Spleen (tissue), 11 donors: ENCODE measurements around the gene BABAM2. TPM values are rescaled to one million over a fixed set of nuclear protein-coding genes. Genes with fewer than 3 reads are reported as not detected.

ENCODE experiments used
- DNase-seq: peaks from one replicate; pipeline ENCODE4 v3.0.0-alpha.2; 2020
- H3K27ac ChIP-seq, 8 donors: fragments of 200-600 bp; sonication (generic) in 7 of 8; 1 replicate in 4 of 8; 2 replicates in 4 of 8; pipeline versions ENCODE4 v1.5.0 to v1.8.0; 2016 to 2021; ENCODE audit warnings: inconsistent platforms in 4 of 8, mild to moderate bottlenecking in 4 of 8, moderate library complexity in 1 of 8
- H3K27me3 ChIP-seq, 7 donors: fragments of 200-600 bp; sonication (generic) in 6 of 7; replicated peaks in 1 of 7; 1 replicate in 4 of 7; 2 replicates in 3 of 7; pipeline versions ENCODE4 v1.5.0 to v1.8.0; 2016 to 2021; ENCODE audit warnings: inconsistent platforms in 3 of 7, mild to moderate bottlenecking in 1 of 7
- H3K36me3 ChIP-seq, 6 donors: fragments of 200-600 bp; sonication (generic) in 5 of 6; 1 replicate in 4 of 6; 2 replicates in 2 of 6; pipeline versions ENCODE4 v1.5.0 to v1.8.0; 2016 to 2021; ENCODE audit warnings: inconsistent platforms in 2 of 6
- H3K4me1 ChIP-seq, 6 donors: fragments of 200-600 bp; sonication (generic) in 5 of 6; 1 replicate in 3 of 6; 2 replicates in 3 of 6; pipeline versions ENCODE4 v1.5.0 to v1.8.0; 2016 to 2021; ENCODE audit warnings: inconsistent platforms in 3 of 6
- H3K4me3 ChIP-seq, 8 donors: fragments of 200-600 bp; sonication (generic) in 7 of 8; 1 replicate in 4 of 8; 2 replicates in 4 of 8; pipeline versions ENCODE4 v1.5.0 to v1.8.0; 2016 to 2021; ENCODE audit warnings: inconsistent platforms in 4 of 8, mild to moderate bottlenecking in 4 of 8, moderate library complexity in 2 of 8
- H3K9me3 ChIP-seq, 8 donors: fragments of 200-600 bp; sonication (generic) in 7 of 8; 1 replicate in 4 of 8; 2 replicates in 4 of 8; pipeline versions ENCODE4 v1.5.0 to v1.8.0; 2016 to 2021; ENCODE audit warnings: inconsistent platforms in 4 of 8
- CTCF ChIP-seq, 11 experiments: fragments of 200-600 bp in 7 of 11; fragments of 450-650 bp in 4 of 11; sonication (generic) in 4 of 11; IDR thresholded peaks in 8 of 11; conservative IDR thresholded peaks in 3 of 11; 1 replicate in 7 of 11; 2 replicates in 4 of 11; pipeline versions ENCODE4 v1.4.0 to v1.8.0; 2016 to 2021; ENCODE audit warnings: antibody characterized with exemption in 11 of 11, inconsistent platforms in 4 of 11, mild to moderate bottlenecking in 1 of 11
- POLR2A ChIP-seq, 3 donors: fragments of 450-650 bp; IDR thresholded peaks; one replicate each; pipeline ENCODE4 v1.5.1; 2017; ENCODE audit warnings: antibody characterized with exemption in 3 of 3, mild to moderate bottlenecking in 1 of 3
- POLR2AphosphoS5 ChIP-seq, 3 donors: sonication (generic); formaldehyde crosslinking; IDR thresholded peaks; one replicate each; pipeline ENCODE4 v1.5.1; 2017; ENCODE audit warnings: antibody characterized with exemption in 3 of 3
- WGBS, 5 donors: extraction: QIAGEN DNeasy Blood & Tissue Kit in 3 of 5; methylation state at CpG; one replicate each; pipeline versions ENCODE4 v1.1.5 to v1.1.7; 2013 to 2018; 5-methylcytosine and 5-hydroxymethylcytosine counted together
- intact Hi-C: fragments of 100-400 bp; cut with DNase I; formaldehyde crosslinking; loops from one replicate; pipeline ENCODE4 v1.15.0; 2023; ENCODE audit warnings: low total_unique reads
- polyA plus RNA-seq, 3 donors: library from polyadenylated mRNA; stranded (reverse); fragments of 200-250 nt; gene quantifications; one replicate each; pipeline ENCODE4 v1.2.1, GENCODE V29; 2013
- total RNA-seq, 7 donors: library from RNA; depleted of rRNA in 3 of 7; stranded (reverse); fragments of >200 nt in 3 of 7; fragmentation: NEBNext Ultra II Directional in 4 of 7; extraction: Animal tissue kit (Norgen Biotek cat#: 25700) in 4 of 7; gene quantifications; one replicate each; pipeline versions ENCODE4 v1.1.0 to v1.2.1, GENCODE V29; 2016 to 2021
- donor health status: healthy with polysubstance abuse.
- donor health status: DM: no; HTN: no; CAD: no; lungs with moderate emphysema.
- donor health status: DM: no; HTN: no; CAD: no.
- donor health status: Bipolar disorder and iron deficiency.
- donor health status: healthy.
- donor health status: DM: no; HTN: no; CAD: no.
- donor health status: DM: yes; HTN: yes; CAD: no.

BABAM2 gene
- total and polyA plus RNA-seq, 10 donors, result 16.1 to 70.1 (median 55.0) TPM

DNA sequence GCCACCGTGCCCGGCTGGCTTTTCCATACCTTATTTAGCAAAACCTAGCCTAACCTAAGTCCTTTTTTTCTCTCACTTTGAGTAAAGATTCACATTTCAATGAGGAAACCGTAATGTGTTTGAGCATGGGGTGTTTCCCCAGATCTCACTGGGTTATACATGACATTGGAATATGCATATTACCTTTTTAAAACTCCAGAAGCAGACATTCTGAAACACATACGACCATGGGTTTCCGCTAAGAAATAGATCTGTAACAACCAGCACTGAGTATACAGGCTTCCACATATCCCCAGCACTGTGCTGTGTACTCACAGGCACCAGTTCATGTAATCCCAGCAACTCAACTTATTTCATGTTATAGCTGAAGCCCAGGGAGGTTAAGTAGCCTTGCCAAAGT is 461.1 kb downstream of the BABAM2 start:
- DNase-seq, result no peak
- H3K36me3 ChIP-seq, result no peaks in the 10 kb centered on the region
- no peaks in the 10 kb centered on the region for H3K27me3 ChIP-seq
- TF ChIP-seq CTCF (IDR thresholded peaks at IDR 0.05 in 8 of 11, conservative IDR thresholded peaks at IDR 0.05 in 3 of 11) (no peak), POLR2A (IDR thresholded peaks at IDR 0.05) (no peak), POLR2AphosphoS5 (IDR thresholded peaks at IDR 0.05) (no peak)
- peaks cover 14 to 37% (median 28%) of the 10 kb centered on the region in 6 donors for H3K4me1 ChIP-seq
- no peak overlapping the region for H3K4me3 ChIP-seq
- no peak overlapping the region for H3K27ac ChIP-seq
- WGBS, 5 donors, result 79 to 88% (median 84%) methylated on average over 5 of the region's 5 CpGs
- intact Hi-C loops, result no loop called here
- H3K9me3 ChIP-seq, result no peaks in the 10 kb centered on the region

GRCh38 chr2:28352104-28352503 is 461.6 kb downstream of the BABAM2 start:
- peak; percentile 62 for DNase-seq
- 86 to 92% (median 88%) methylated on average over 5 of the region's 5 CpGs for WGBS, 5 donors
- peaks cover 15 to 42% (median 33%) of the 10 kb centered on the region in 6 donors for H3K4me1 ChIP-seq
- no peaks in the 10 kb centered on the region for H3K9me3 ChIP-seq
- intact Hi-C loops, result no loop called here
- TF ChIP-seq POLR2A (IDR thresholded peaks at IDR 0.05) (no peak), CTCF (IDR thresholded peaks at IDR 0.05 in 8 of 11, conservative IDR thresholded peaks at IDR 0.05 in 3 of 11) (no peak), POLR2AphosphoS5 (IDR thresholded peaks at IDR 0.05) (no peak)
- no peak overlapping the region for H3K27ac ChIP-seq
- H3K4me3 ChIP-seq, result no peak overlapping the region
- H3K36me3 ChIP-seq, result no peaks in the 10 kb centered on the region
- no peaks in the 10 kb centered on the region for H3K27me3 ChIP-seq

DNA sequence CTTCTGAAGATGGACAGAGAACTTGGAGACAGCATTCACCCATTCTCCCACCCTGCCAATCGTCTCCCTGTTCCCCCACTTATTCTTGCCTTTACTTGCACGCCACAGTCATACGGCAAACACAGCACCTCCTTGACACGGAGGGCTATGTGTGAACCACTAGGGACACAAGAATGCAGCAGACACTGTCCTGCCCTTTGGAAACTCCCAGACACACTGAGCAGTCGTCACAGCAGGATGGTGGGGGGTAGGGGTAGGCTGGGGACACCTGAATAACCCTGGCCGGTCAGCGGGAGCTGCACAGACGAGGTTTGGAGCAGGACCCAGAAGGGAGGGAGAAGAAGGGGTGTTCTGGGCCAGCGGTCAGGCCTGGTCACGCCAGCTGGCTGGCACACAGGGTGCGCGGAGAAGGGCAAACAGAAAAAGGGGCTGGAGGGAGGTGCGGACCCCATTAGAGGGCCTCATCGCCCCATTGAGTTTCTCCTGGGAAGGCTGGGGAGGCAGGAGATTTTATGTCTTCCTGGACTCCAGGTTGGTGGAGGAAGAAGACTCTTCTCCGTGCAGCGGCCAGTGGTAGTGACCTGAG is 462.2 kb downstream of the BABAM2 start:
- WGBS, 5 donors, result 84 to 86% (median 85%) methylated on average over 16 of the region's 16 CpGs
- no peak overlapping the region for H3K4me3 ChIP-seq
- DNase-seq, result peak; percentile 66
- no peaks in the 10 kb centered on the region for H3K9me3 ChIP-seq
- intact Hi-C loops, result no loop called here
- no peaks in the 10 kb centered on the region for H3K27me3 ChIP-seq
- H3K4me1 ChIP-seq, result peaks cover 15 to 38% (median 31%) of the 10 kb centered on the region in 6 donors
- no peak for TF ChIP-seq CTCF (IDR thresholded peaks at IDR 0.05 in 8 of 11, conservative IDR thresholded peaks at IDR 0.05 in 3 of 11)
- TF ChIP-seq POLR2AphosphoS5 (IDR thresholded peaks at IDR 0.05), result no peak
- TF ChIP-seq POLR2A (IDR thresholded peaks at IDR 0.05), result no peak
- no peak overlapping the region for H3K27ac ChIP-seq
- H3K36me3 ChIP-seq, result no peaks in the 10 kb centered on the region

GRCh38 chr2:28354920-28355520 is 464.5 kb downstream of the BABAM2 start:
- Histone ChIP-seq H3K9me3 (no peaks in the 10 kb centered on the region), H3K4me1 (peaks cover 21 to 47% (median 38%) of the 10 kb centered on the region in 6 donors), H3K4me3 (no peak overlapping the region), H3K27ac (peak overlapping the region in 5 of 8 donors; percentile 70 to 80 (median 75)), H3K36me3 (no peaks in the 10 kb centered on the region), H3K27me3 (no peaks in the 10 kb centered on the region)
- WGBS, 5 donors, result 87 to 94% (median 91%) methylated on average over 9 to 10 of the region's 10 CpGs
- intact Hi-C loops, result no loop called here
- TF ChIP-seq POLR2A (IDR thresholded peaks at IDR 0.05) (no peak), CTCF (IDR thresholded peaks at IDR 0.05 in 8 of 11, conservative IDR thresholded peaks at IDR 0.05 in 3 of 11) (no peak), POLR2AphosphoS5 (IDR thresholded peaks at IDR 0.05) (no peak)
- DNase-seq, result peak; percentile 43
